CD4-positive, alpha-beta T cell (primary cell): ENCODE measurements around the gene LRIG3. TPM values are rescaled to one million over a fixed set of nuclear protein-coding genes. Genes with fewer than 3 reads are reported as not detected.

Source experiments
- ATAC-seq: fragments of 200-7000 bp; cut with Tn5 transposase; one replicate; pipeline ENCODE4 v1.10.0; 2022; ENCODE audit warnings: mild to moderate bottlenecking; ENCODE audit not compliant: poor library complexity
- CTCF ChIA-PET: fragments of 350-600 bp; sonication (Branson Sonifier 250); formaldehyde crosslinking; loops from one replicate; lab custom pipeline; 2021; ENCODE audit warnings: antibody characterized with exemption, inconsistent platforms; lab: Charles Lee
- POLR2A ChIA-PET: fragments of 350-600 bp; sonication (Branson Sonifier 250); formaldehyde crosslinking; loops from one replicate; lab custom pipeline; 2021; ENCODE audit warnings: antibody characterized with exemption, inconsistent platforms; lab: Charles Lee
- DNase-seq, 14 experiments: peaks; one replicate each; pipeline ENCODE4 v3.0.0-alpha.2; 2013 to 2020; ENCODE audit warnings: mixed read lengths in 2 of 14
- H3K27ac ChIP-seq, 2 donors: one replicate each; pipeline versions ENCODE4 v1.5.1 to v1.7.0; 2013; ENCODE audit warnings: low read length in 2 of 2, low read depth in 1 of 2, mild to moderate bottlenecking in 1 of 2
- H3K27me3 ChIP-seq, 2 experiments: 1 replicate in 1 of 2; 2 replicates in 1 of 2; pipeline versions ENCODE4 v1.6.1 to v1.7.0; 2013; ENCODE audit warnings: low read length in 2 of 2, control low read depth in 1 of 2, mild to moderate bottlenecking in 1 of 2, moderate library complexity in 1 of 2; ENCODE audit not compliant: insufficient read depth in 2 of 2, control insufficient read depth in 1 of 2
- H3K36me3 ChIP-seq: one replicate; pipeline ENCODE4 v1.6.1; 2013; ENCODE audit warnings: low read length, control low read depth; ENCODE audit not compliant: insufficient read depth
- H3K4me1 ChIP-seq: one replicate; pipeline ENCODE4 v1.6.1; 2013; ENCODE audit warnings: low read length, control low read depth; ENCODE audit not compliant: insufficient read depth
- H3K4me3 ChIP-seq: one replicate; pipeline ENCODE4 v1.5.1; 2013; ENCODE audit warnings: mild to moderate bottlenecking, low read length, moderate library complexity
- H3K9me3 ChIP-seq, 2 experiments: 1 replicate in 1 of 2; 2 replicates in 1 of 2; pipeline versions ENCODE4 v1.6.1 to v1.7.0; 2013; ENCODE audit warnings: low read length in 2 of 2, mild to moderate bottlenecking in 2 of 2, control low read depth in 1 of 2, moderate library complexity in 1 of 2; ENCODE audit not compliant: control insufficient read depth in 1 of 2, insufficient read depth in 1 of 2
- H3K27ac Mint-ChIP-seq: one replicate; pipeline ENCODE4 v1.8.0; 2020; ENCODE audit warnings: mixed read lengths
- H3K27me3 Mint-ChIP-seq: one replicate; pipeline ENCODE4 v1.8.0; 2021; ENCODE audit warnings: mixed read lengths
- H3K36me3 Mint-ChIP-seq: one replicate; pipeline ENCODE4 v1.8.0; 2021; ENCODE audit warnings: low read depth, mixed read lengths
- H3K4me1 Mint-ChIP-seq: one replicate; pipeline ENCODE4 v1.8.0; 2021; ENCODE audit warnings: low read depth, mixed read lengths
- H3K4me3 Mint-ChIP-seq: one replicate; pipeline ENCODE4 v1.8.0; 2020; ENCODE audit warnings: mild to moderate bottlenecking, mixed read lengths
- H3K9me3 Mint-ChIP-seq: one replicate; pipeline ENCODE4 v1.8.0; 2020; ENCODE audit warnings: mixed read lengths
- intact Hi-C, 2 experiments: fragments of 100-400 bp; cut with DNase I in 1 of 2; cut with micrococcal nuclease in 1 of 2; formaldehyde crosslinking; loops; one replicate each; pipeline versions ENCODE4 v1.15.1 to v1.9.0; 2023 to 2025; cut with DNase I, micrococcal nuclease
- total RNA-seq, 174 experiments: library from RNA in 2 of 174; stranded (reverse) in 2 of 174; gene quantifications; one replicate each; pipeline ENCODE4 v1.2.3 and lab custom pipeline; 2021 to 2026
- TF ChIP-seq, protein P1 (sequence below): fragments of 200-600 bp; IDR thresholded peaks from one replicate; pipeline ENCODE4 v1.8.0; 2022; ENCODE audit warnings: antibody characterized with exemption, mild to moderate bottlenecking

Gene LRIG3
- total RNA-seq, 2 experiments from 2014 or later: not detected

DNA sequence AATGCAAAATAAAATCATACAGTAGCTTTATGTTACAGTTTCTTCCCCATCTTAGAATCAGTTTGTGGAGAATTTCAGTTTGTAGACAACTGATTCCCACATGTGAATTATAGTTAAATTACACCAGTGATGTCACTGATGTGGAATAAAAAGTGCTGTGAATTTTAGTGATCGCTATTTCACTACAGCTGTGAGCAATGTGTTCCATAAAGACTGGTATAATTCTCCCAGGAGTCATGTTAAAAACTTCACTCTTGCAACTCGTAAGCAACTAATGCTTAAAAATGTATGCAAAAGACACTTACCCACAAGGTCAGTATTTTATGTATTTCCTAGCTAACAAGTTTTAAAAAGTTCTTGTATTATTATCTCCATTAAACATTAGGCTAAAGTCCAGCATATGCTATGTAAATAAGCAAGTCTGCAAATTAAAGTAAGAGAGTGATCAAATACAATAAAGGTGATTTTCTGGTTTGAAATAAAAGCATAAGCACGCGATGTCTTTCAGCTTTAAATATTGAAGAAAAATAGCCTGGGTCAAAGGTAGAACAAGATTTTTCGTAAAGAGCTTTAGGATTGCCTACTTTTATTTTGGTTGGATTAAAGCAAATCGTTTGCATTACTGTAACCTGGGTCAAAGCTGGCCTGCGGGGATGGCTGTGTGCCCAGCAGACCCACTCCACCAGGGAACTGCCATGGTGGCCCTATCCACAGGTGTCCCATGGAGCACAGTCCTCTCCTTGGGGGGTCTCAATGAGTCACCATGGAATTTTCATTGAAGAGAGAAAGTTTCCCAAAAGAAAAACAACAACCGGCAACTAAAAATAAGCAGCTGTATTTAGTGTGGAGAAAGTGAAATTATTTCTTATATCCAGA, 12.7 kb upstream of the LRIG3 start:
- H3K4me1 ChIP-seq: no peaks in the 10 kb centered on the region
- H3K9me3 ChIP-seq: no peaks in the 10 kb centered on the region
- no peak for ATAC-seq
- Mint-ChIP-seq H3K4me3 (no peak overlapping the region), H3K27me3 (no peaks in the 10 kb centered on the region), H3K27ac (no peak overlapping the region), H3K36me3 (no peaks in the 10 kb centered on the region), H3K9me3 (no peaks in the 10 kb centered on the region), H3K4me1 (no peaks in the 10 kb centered on the region)
- TF ChIP-seq, protein P1, sequence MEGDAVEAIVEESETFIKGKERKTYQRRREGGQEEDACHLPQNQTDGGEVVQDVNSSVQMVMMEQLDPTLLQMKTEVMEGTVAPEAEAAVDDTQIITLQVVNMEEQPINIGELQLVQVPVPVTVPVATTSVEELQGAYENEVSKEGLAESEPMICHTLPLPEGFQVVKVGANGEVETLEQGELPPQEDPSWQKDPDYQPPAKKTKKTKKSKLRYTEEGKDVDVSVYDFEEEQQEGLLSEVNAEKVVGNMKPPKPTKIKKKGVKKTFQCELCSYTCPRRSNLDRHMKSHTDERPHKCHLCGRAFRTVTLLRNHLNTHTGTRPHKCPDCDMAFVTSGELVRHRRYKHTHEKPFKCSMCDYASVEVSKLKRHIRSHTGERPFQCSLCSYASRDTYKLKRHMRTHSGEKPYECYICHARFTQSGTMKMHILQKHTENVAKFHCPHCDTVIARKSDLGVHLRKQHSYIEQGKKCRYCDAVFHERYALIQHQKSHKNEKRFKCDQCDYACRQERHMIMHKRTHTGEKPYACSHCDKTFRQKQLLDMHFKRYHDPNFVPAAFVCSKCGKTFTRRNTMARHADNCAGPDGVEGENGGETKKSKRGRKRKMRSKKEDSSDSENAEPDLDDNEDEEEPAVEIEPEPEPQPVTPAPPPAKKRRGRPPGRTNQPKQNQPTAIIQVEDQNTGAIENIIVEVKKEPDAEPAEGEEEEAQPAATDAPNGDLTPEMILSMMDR: no peak
- intact Hi-C loops: no loop called here
- DNase-seq: no peak
- no peak overlapping the region for H3K4me3 ChIP-seq
- no peaks in the 10 kb centered on the region for H3K27me3 ChIP-seq
- H3K27ac ChIP-seq: no peak overlapping the region
- POLR2A ChIA-PET: no interaction called here
- no peaks in the 10 kb centered on the region for H3K36me3 ChIP-seq
- CTCF ChIA-PET: no interaction called here

DNA sequence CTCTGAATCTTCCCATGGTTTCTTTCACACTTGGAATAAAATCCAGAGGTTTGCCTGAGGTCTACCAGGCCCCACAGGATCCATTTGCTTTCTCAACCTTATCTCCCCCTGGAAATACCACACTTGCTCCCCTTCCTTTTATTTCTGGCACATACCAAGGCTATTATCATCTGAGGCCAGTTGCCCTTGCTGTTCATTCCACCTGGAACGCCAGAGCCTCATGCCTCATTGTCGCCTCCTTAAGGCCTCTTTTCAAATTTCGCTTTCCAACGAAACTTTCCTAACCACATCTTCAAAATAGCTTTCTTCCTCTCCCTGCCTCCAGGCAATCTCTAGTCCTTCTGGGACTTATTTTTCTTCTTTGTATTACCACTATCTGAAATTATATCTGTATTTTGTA, 11.2 kb upstream of the LRIG3 start:
- Mint-ChIP-seq H3K4me3 (no peak overlapping the region), H3K27me3 (no peaks in the 10 kb centered on the region), H3K27ac (no peak overlapping the region), H3K36me3 (no peaks in the 10 kb centered on the region), H3K9me3 (no peaks in the 10 kb centered on the region), H3K4me1 (no peaks in the 10 kb centered on the region)
- no peaks in the 10 kb centered on the region for H3K36me3 ChIP-seq
- no peaks in the 10 kb centered on the region for H3K9me3 ChIP-seq
- no peak for ATAC-seq
- no peaks in the 10 kb centered on the region for H3K4me1 ChIP-seq
- ChIA-PET POLR2A (no interaction called here), CTCF (no interaction called here)
- no peaks in the 10 kb centered on the region for H3K27me3 ChIP-seq
- TF ChIP-seq, protein P1: no peak
- no peak for DNase-seq
- H3K4me3 ChIP-seq: no peak overlapping the region
- intact Hi-C loops: no loop called here
- H3K27ac ChIP-seq: no peak overlapping the region

DNA sequence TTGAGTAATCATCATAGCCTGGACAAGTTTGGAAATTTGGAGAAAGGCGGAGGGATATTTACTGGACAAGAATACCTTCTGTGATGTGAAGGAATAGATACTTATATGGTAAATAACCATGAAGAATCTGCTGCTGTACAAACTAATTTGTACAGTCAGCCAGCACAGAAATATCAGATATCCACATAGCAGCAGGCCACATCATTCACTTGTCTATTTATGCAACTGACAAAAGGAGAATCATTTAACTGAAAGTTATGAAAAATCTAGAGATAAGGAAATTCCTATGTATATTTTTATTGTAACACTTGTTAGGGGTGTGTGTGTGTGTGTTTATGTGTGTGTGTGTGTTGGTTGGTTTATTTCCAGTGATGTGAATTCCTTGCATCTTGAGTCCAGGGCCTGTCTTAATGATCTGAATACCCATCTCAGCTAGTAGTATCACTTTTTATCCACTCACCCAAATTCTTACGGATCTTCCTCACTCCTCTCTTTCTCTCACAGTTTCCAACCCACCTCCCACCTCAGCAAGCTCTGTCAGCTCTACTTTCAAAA, 10.5 kb upstream of the LRIG3 start:
- H3K4me1 ChIP-seq: no peaks in the 10 kb centered on the region
- no peaks in the 10 kb centered on the region for H3K36me3 Mint-ChIP-seq
- TF ChIP-seq, protein P1: no peak
- no peaks in the 10 kb centered on the region for H3K27me3 ChIP-seq
- no peaks in the 10 kb centered on the region for H3K36me3 ChIP-seq
- H3K27me3 Mint-ChIP-seq: no peaks in the 10 kb centered on the region
- DNase-seq (no peak), ATAC-seq (no peak)
- H3K4me1 Mint-ChIP-seq: no peaks in the 10 kb centered on the region
- POLR2A ChIA-PET: no interaction called here
- no peak overlapping the region for H3K4me3 ChIP-seq
- H3K9me3 Mint-ChIP-seq: no peaks in the 10 kb centered on the region
- H3K27ac Mint-ChIP-seq: no peak overlapping the region
- intact Hi-C loops: no loop called here
- CTCF ChIA-PET: no interaction called here
- no peak overlapping the region for H3K27ac ChIP-seq
- H3K4me3 Mint-ChIP-seq: no peak overlapping the region
- no peaks in the 10 kb centered on the region for H3K9me3 ChIP-seq
